ENCODE measurements around the gene HAUS7. TPM values are rescaled to one million over a fixed set of nuclear protein-coding genes. Genes with fewer than 3 reads are reported as not detected.

The HAUS7 gene
- total RNA-seq, 1 donor from 2014 or later, result 13.1 TPM

GRCh38 chrX:153443476-153444332 lies 26.7 kb downstream of the HAUS7 start:
- H3K27me3 ChIP-seq, result no peaks in the 10 kb centered on the region
- no peak overlapping the region for H3K27ac ChIP-seq
- H3K4me2 ChIP-seq, result no peak overlapping the region
- Mint-ChIP-seq H3K36me3 (no peaks in the 10 kb centered on the region), H3K27me3 (ENCODE audit: insufficient read depth, low read depth) (peaks cover 2% of the 10 kb centered on the region), H3K4me3 (no peak overlapping the region), H3K4me1 (no peaks in the 10 kb centered on the region), H3K27ac (no peak overlapping the region), H3K9me3 (peaks cover 15% of the 10 kb centered on the region)
- no peaks in the 10 kb centered on the region for H3K9me3 ChIP-seq (ENCODE audit: low read depth)
- H3K9ac ChIP-seq, result no peak overlapping the region
- no peak for DNase-seq (ENCODE audit: low spot score)
- no peaks in the 10 kb centered on the region for H4K20me1 ChIP-seq (ENCODE audit: low read depth)
- TF ChIP-seq EZH2 (IDR thresholded peaks at IDR 0.05), result no peak
- no peak for TF ChIP-seq EZH2phosphoT487 (IDR thresholded peaks at IDR 0.05)
- TF ChIP-seq, protein P1, sequence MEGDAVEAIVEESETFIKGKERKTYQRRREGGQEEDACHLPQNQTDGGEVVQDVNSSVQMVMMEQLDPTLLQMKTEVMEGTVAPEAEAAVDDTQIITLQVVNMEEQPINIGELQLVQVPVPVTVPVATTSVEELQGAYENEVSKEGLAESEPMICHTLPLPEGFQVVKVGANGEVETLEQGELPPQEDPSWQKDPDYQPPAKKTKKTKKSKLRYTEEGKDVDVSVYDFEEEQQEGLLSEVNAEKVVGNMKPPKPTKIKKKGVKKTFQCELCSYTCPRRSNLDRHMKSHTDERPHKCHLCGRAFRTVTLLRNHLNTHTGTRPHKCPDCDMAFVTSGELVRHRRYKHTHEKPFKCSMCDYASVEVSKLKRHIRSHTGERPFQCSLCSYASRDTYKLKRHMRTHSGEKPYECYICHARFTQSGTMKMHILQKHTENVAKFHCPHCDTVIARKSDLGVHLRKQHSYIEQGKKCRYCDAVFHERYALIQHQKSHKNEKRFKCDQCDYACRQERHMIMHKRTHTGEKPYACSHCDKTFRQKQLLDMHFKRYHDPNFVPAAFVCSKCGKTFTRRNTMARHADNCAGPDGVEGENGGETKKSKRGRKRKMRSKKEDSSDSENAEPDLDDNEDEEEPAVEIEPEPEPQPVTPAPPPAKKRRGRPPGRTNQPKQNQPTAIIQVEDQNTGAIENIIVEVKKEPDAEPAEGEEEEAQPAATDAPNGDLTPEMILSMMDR (IDR thresholded peaks at IDR 0.05), result no peak
- no peaks in the 10 kb centered on the region for H3K79me2 ChIP-seq (ENCODE audit: low read depth)
- no peak overlapping the region for H2AFZ ChIP-seq (replicated peaks)
- no peaks in the 10 kb centered on the region for H3K4me1 ChIP-seq
- H3K36me3 ChIP-seq, result no peaks in the 10 kb centered on the region
- H3K4me3 ChIP-seq, result no peak overlapping the region
- H3F3A ChIP-seq (ENCODE audit: low read depth), result no peaks in the 10 kb centered on the region

GRCh38 chrX:153442463-153442862 lies 27.9 kb downstream of the HAUS7 start:
- no peak overlapping the region for H3K27ac ChIP-seq
- H3K27me3 ChIP-seq, result no peaks in the 10 kb centered on the region
- Mint-ChIP-seq H3K4me3 (no peak overlapping the region), H3K27me3 (ENCODE audit: insufficient read depth, low read depth) (peaks cover 2% of the 10 kb centered on the region), H3K4me1 (no peaks in the 10 kb centered on the region), H3K27ac (no peak overlapping the region), H3K9me3 (peaks cover 12% of the 10 kb centered on the region), H3K36me3 (no peaks in the 10 kb centered on the region)
- no peak for TF ChIP-seq EZH2 (IDR thresholded peaks at IDR 0.05)
- TF ChIP-seq, protein P1 (IDR thresholded peaks at IDR 0.05), result no peak
- H3K4me3 ChIP-seq, result no peak overlapping the region
- H3K36me3 ChIP-seq, result no peaks in the 10 kb centered on the region
- no peaks in the 10 kb centered on the region for H3K79me2 ChIP-seq (ENCODE audit: low read depth)
- H3F3A ChIP-seq (ENCODE audit: low read depth), result no peaks in the 10 kb centered on the region
- H3K4me1 ChIP-seq, result no peaks in the 10 kb centered on the region
- DNase-seq (ENCODE audit: low spot score), result no peak
- H2AFZ ChIP-seq (replicated peaks), result no peak overlapping the region
- no peaks in the 10 kb centered on the region for H3K9me3 ChIP-seq (ENCODE audit: low read depth)
- no peaks in the 10 kb centered on the region for H4K20me1 ChIP-seq (ENCODE audit: low read depth)
- no peak overlapping the region for H3K4me2 ChIP-seq
- no peak overlapping the region for H3K9ac ChIP-seq

GRCh38 chrX:153441981-153442380 lies 28.4 kb downstream of the HAUS7 start:
- Mint-ChIP-seq H3K4me1 (no peaks in the 10 kb centered on the region), H3K36me3 (no peaks in the 10 kb centered on the region), H3K27me3 (ENCODE audit: insufficient read depth, low read depth) (peaks cover 2% of the 10 kb centered on the region), H3K9me3 (peaks cover 12% of the 10 kb centered on the region), H3K4me3 (no peak overlapping the region), H3K27ac (no peak overlapping the region)
- no peaks in the 10 kb centered on the region for H3K36me3 ChIP-seq
- TF ChIP-seq EZH2 (IDR thresholded peaks at IDR 0.05) (no peak), EZH2phosphoT487 (IDR thresholded peaks at IDR 0.05) (no peak)
- TF ChIP-seq, protein P1 (IDR thresholded peaks at IDR 0.05), result no peak
- H4K20me1 ChIP-seq (ENCODE audit: low read depth), result no peaks in the 10 kb centered on the region
- no peaks in the 10 kb centered on the region for H3K4me1 ChIP-seq
- H3K27ac ChIP-seq, result no peak overlapping the region
- H3K9ac ChIP-seq, result no peak overlapping the region
- no peaks in the 10 kb centered on the region for H3K79me2 ChIP-seq (ENCODE audit: low read depth)
- no peak for DNase-seq (ENCODE audit: low spot score)
- H3F3A ChIP-seq (ENCODE audit: low read depth), result no peaks in the 10 kb centered on the region
- H3K9me3 ChIP-seq (ENCODE audit: low read depth), result no peaks in the 10 kb centered on the region
- no peak overlapping the region for H3K4me3 ChIP-seq
- H3K4me2 ChIP-seq, result no peak overlapping the region
- no peaks in the 10 kb centered on the region for H3K27me3 ChIP-seq
- no peak overlapping the region for H2AFZ ChIP-seq (replicated peaks)
